Measurements from ENCODE around the gene PYGO1.

GRCh38 chr15:55599439-55599838 is 11.3 kb upstream of the PYGO1 start:
- TF ChIP-seq CTCF (IDR thresholded peaks at IDR 0.05; ENCODE audit: low read depth, low read length) = no peak
- TF ChIP-seq POLR2A (IDR thresholded peaks at IDR 0.05; ENCODE audit: extremely low read depth, insufficient read length) = no peak
